Gastrocnemius medialis (tissue), 4 donors: ENCODE measurements around the gene LRRC49.

ENCODE experiments used
- POLR2A ChIP-seq, 2 donors: fragments of 450-650 bp; IDR thresholded peaks; one replicate each; pipeline ENCODE4 v1.6.1; 2017; ENCODE audit warnings: antibody characterized with exemption in 2 of 2, mild to moderate bottlenecking in 2 of 2, moderate library complexity in 2 of 2
- TF ChIP-seq, protein P1 (sequence below), 5 experiments: fragments of 450-650 bp in 3 of 5; fragments of 200-600 bp in 2 of 5; sonication (generic) in 2 of 5; IDR thresholded peaks in 4 of 5; conservative IDR thresholded peaks in 1 of 5; 1 replicate in 4 of 5; 2 replicates in 1 of 5; pipeline ENCODE4 v1.5.1; 2016 to 2019; ENCODE audit warnings: antibody characterized with exemption in 5 of 5, mild to moderate bottlenecking in 3 of 5, moderate library complexity in 3 of 5

DNA sequence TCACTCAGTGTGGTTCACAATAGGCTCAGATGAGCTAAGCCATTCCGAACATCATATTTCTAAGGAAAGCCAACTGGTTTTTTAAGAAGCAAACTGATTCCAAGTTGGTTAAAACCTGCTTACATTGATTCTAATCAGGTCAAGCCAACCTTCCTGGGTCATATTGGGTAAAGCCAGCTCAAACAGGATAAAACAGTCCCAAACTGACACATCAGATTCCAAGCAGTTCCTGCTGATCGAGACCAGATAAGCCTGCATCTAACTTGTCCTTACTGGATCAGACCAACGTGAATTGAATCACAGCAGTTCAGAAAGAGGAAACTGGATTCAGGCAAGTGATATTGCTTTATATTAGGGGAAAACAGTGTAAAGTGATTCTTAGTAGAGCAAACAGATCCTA, 204.1 kb downstream of the LRRC49 start:
- TF ChIP-seq, protein P1, sequence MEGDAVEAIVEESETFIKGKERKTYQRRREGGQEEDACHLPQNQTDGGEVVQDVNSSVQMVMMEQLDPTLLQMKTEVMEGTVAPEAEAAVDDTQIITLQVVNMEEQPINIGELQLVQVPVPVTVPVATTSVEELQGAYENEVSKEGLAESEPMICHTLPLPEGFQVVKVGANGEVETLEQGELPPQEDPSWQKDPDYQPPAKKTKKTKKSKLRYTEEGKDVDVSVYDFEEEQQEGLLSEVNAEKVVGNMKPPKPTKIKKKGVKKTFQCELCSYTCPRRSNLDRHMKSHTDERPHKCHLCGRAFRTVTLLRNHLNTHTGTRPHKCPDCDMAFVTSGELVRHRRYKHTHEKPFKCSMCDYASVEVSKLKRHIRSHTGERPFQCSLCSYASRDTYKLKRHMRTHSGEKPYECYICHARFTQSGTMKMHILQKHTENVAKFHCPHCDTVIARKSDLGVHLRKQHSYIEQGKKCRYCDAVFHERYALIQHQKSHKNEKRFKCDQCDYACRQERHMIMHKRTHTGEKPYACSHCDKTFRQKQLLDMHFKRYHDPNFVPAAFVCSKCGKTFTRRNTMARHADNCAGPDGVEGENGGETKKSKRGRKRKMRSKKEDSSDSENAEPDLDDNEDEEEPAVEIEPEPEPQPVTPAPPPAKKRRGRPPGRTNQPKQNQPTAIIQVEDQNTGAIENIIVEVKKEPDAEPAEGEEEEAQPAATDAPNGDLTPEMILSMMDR (IDR thresholded peaks at IDR 0.05 in 4 of 5, conservative IDR thresholded peaks at IDR 0.05 in 1 of 5) = no peak
- TF ChIP-seq POLR2A (IDR thresholded peaks at IDR 0.05) = no peak
